ENCODE results near the gene PTPMT1. TPM values are rescaled to one million over a fixed set of nuclear protein-coding genes. Genes with fewer than 3 reads are reported as not detected.

PTPMT1 gene
- total RNA-seq, 1 donor from 2014 or later, result 68.5 TPM

- peak within 1 kb of the TSS; percentile 3 for H3K27ac ChIP-seq
- H3K27me3 ChIP-seq, result no peaks in the 10 kb centered on the region
- TF ChIP-seq POLR2A (IDR thresholded peaks at IDR 0.05), result no peak
- no peak for TF ChIP-seq POLR2AphosphoS5 (IDR thresholded peaks at IDR 0.05; ENCODE audit: insufficient read depth in 1 of 2, low read depth in 1 of 2)
- TF ChIP-seq CTCF (IDR thresholded peaks at IDR 0.05), result no peak
- no peaks in the 10 kb centered on the region for H3K9me3 ChIP-seq
- H3K36me3 ChIP-seq, result peaks cover 3 to 37% of the 10 kb centered on the region in 2 donors
- peaks cover 15% of the 10 kb centered on the region for H3K4me1 ChIP-seq
- DNase-seq (ENCODE audit: extremely low spot score in 2 of 2), result no peak
- no peak within 1 kb of the TSS for H3K4me3 ChIP-seq
- intact Hi-C loops (cut with DNase I), result no loop called here
These were observed 20.9 kb downstream of the PTPMT1 start, which contains the start of gene FAM180B for GRCh38 chr11:47586098-47586855. Gene FAM180B, plus strand, starts transcription at chr11:47586678. Its CDS starts 91 bp downstream, at chr11:47586769.

GRCh38 chr11:47587039-47587716 is 21.8 kb downstream of the PTPMT1 start:
- H3K9me3 ChIP-seq, result no peaks in the 10 kb centered on the region
- no peaks in the 10 kb centered on the region for H3K27me3 ChIP-seq
- TF ChIP-seq POLR2AphosphoS5 (IDR thresholded peaks at IDR 0.05; ENCODE audit: insufficient read depth in 1 of 2, low read depth in 1 of 2) (no peak), CTCF (IDR thresholded peaks at IDR 0.05) (no peak), POLR2A (IDR thresholded peaks at IDR 0.05) (no peak)
- H3K36me3 ChIP-seq, result peaks cover 0 to 28% of the 10 kb centered on the region in 2 donors
- intact Hi-C loops (cut with DNase I), result no loop called here
- H3K27ac ChIP-seq, result peak overlapping the region; percentile 3
- H3K4me3 ChIP-seq, result no peak overlapping the region
- DNase-seq (ENCODE audit: extremely low spot score in 2 of 2), result no peak
- H3K4me1 ChIP-seq, result peaks cover 15% of the 10 kb centered on the region

- intact Hi-C loops (cut with DNase I), result no loop called here
- H3K27ac ChIP-seq, result no peak overlapping the region
- no peak for DNase-seq (ENCODE audit: extremely low spot score in 2 of 2)
- H3K27me3 ChIP-seq, result no peaks in the 10 kb centered on the region
- peaks cover 15% of the 10 kb centered on the region for H3K4me1 ChIP-seq
- H3K4me3 ChIP-seq, result no peak overlapping the region
- H3K36me3 ChIP-seq, result peaks cover 0 to 22% of the 10 kb centered on the region in 2 donors
- no peak for TF ChIP-seq POLR2A (IDR thresholded peaks at IDR 0.05)
- TF ChIP-seq POLR2AphosphoS5 (IDR thresholded peaks at IDR 0.05; ENCODE audit: insufficient read depth in 1 of 2, low read depth in 1 of 2), result no peak
- no peak for TF ChIP-seq CTCF (IDR thresholded peaks at IDR 0.05)
- no peaks in the 10 kb centered on the region for H3K9me3 ChIP-seq
These were observed 22.4 kb downstream of the PTPMT1 start for GRCh38 chr11:47587723-47588326.

- Histone ChIP-seq H3K9me3 (no peaks in the 10 kb centered on the region), H3K36me3 (peaks cover 0 to 9% of the 10 kb centered on the region in 2 donors), H3K4me3 (peak overlapping the region; percentile 41 to 48), H3K27ac (no peak overlapping the region), H3K4me1 (peaks cover 25% of the 10 kb centered on the region), H3K27me3 (peaks cover 6% of the 10 kb centered on the region)
- DNase-seq (ENCODE audit: extremely low spot score in 2 of 2), result no peak
- TF ChIP-seq POLR2A (IDR thresholded peaks at IDR 0.05), result no peak
- no peak for TF ChIP-seq CTCF (IDR thresholded peaks at IDR 0.05)
- no peak for TF ChIP-seq POLR2AphosphoS5 (IDR thresholded peaks at IDR 0.05; ENCODE audit: insufficient read depth in 1 of 2, low read depth in 1 of 2)
- intact Hi-C loops (cut with DNase I), result no loop called here
These were observed 23.7 kb downstream of the PTPMT1 start for GRCh38 chr11:47589118-47589517.
